Caco-2 (cell line): ENCODE data around the gene DAB2IP. TPM values are rescaled to one million over a fixed set of nuclear protein-coding genes. Genes with fewer than 3 reads are reported as not detected.

Source experiments
- BruUV-seq: library from RNA; stranded (reverse); fragments of 400-500 nt; replicated peaks from 2 replicates; lab custom pipeline; 2021; lab: Mats Ljungman, UMichigan
- CTCF ChIA-PET: fragments of 300-600 bp; sonication (Branson Sonifier 250); formaldehyde crosslinking; loops from one replicate; lab custom pipeline; 2022; ENCODE audit warnings: antibody characterized with exemption; lab: Charles Lee
- POLR2A ChIA-PET: fragments of 300-600 bp; sonication (Branson Sonifier 250); formaldehyde crosslinking; loops from one replicate; lab custom pipeline; 2022; ENCODE audit warnings: antibody characterized with exemption; lab: Charles Lee
- DNase-seq, 2 experiments: peaks; one replicate each; pipeline versions ENCODE4 v3.0.0 to v3.0.0-alpha.2; 2020 to 2022
- H3K27me3 ChIP-seq: replicated peaks from 2 replicates; pipeline ENCODE4 v1.6.0; 2011; ENCODE audit warnings: low read length; ENCODE audit not compliant: control insufficient read depth, insufficient read depth
- H3K36me3 ChIP-seq: 2 replicates; pipeline ENCODE4 v1.5.1; 2011; ENCODE audit warnings: low read length; ENCODE audit not compliant: control insufficient read depth, insufficient read depth
- H3K4me1 ChIP-seq: fragments of 250-450 bp; sonication (Bioruptor Pico); 2 replicates; pipeline ENCODE4 v1.5.1; 2020; ENCODE audit warnings: mild to moderate bottlenecking
- H3K4me3 ChIP-seq: 2 replicates; pipeline ENCODE4 v1.5.1; 2011; ENCODE audit warnings: low read depth, mild to moderate bottlenecking, control low read depth, low read length
- H3K9me3 ChIP-seq: fragments of 250-450 bp; sonication (Bioruptor Pico); 2 replicates; pipeline ENCODE4 v1.5.1; 2020; ENCODE audit warnings: mild to moderate bottlenecking, moderate library complexity
- H3K27ac Mint-ChIP-seq: one replicate; pipeline ENCODE4 v1.8.0; 2022; ENCODE audit warnings: mixed read lengths; ENCODE audit not compliant: unreplicated experiment
- H3K27me3 Mint-ChIP-seq: one replicate; pipeline ENCODE4 v1.8.0; 2022; ENCODE audit warnings: mixed read lengths; ENCODE audit not compliant: insufficient read depth, unreplicated experiment
- H3K36me3 Mint-ChIP-seq: one replicate; pipeline ENCODE4 v1.8.0; 2022; ENCODE audit warnings: mild to moderate bottlenecking, mixed read lengths; ENCODE audit not compliant: insufficient read depth, unreplicated experiment
- H3K4me1 Mint-ChIP-seq: one replicate; pipeline ENCODE4 v1.8.0; 2022; ENCODE audit warnings: low read depth, mixed read lengths; ENCODE audit not compliant: unreplicated experiment
- H3K4me3 Mint-ChIP-seq: one replicate; pipeline ENCODE4 v1.8.0; 2022; ENCODE audit warnings: mild to moderate bottlenecking, moderate library complexity, mixed read lengths; ENCODE audit not compliant: unreplicated experiment
- H3K9me3 Mint-ChIP-seq: one replicate; pipeline ENCODE4 v1.8.0; 2022; ENCODE audit warnings: mixed read lengths; ENCODE audit not compliant: unreplicated experiment
- intact Hi-C: fragments of 100-400 bp; cut with micrococcal nuclease; formaldehyde crosslinking; loops from one replicate; pipeline ENCODE4 v1.10.0; 2022; ENCODE audit not compliant: unreplicated experiment
- total RNA-seq: library from RNA; stranded (reverse); gene quantifications from 2 replicates; pipeline ENCODE4 v1.2.3, GENCODE V29; 2022
- TF ChIP-seq, protein P1 (sequence below), 2 experiments: fragments of 200-600 bp in 1 of 2; IDR thresholded peaks; 1 replicate in 1 of 2; 2 replicates in 1 of 2; pipeline versions ENCODE4 v1.5.1 to v1.8.0; 2011 to 2022; ENCODE audit warnings: antibody characterized with exemption in 1 of 2, control low read depth in 1 of 2, inconsistent platforms in 1 of 2, low read depth in 1 of 2, low read length in 1 of 2, mild to moderate bottlenecking in 1 of 2, moderate library complexity in 1 of 2; ENCODE audit not compliant: insufficient read depth in 1 of 2, severe bottlenecking in 1 of 2, unreplicated experiment in 1 of 2

The DAB2IP gene
- total RNA-seq, 1 experiment from 2014 or later = 26.0 TPM

DNA sequence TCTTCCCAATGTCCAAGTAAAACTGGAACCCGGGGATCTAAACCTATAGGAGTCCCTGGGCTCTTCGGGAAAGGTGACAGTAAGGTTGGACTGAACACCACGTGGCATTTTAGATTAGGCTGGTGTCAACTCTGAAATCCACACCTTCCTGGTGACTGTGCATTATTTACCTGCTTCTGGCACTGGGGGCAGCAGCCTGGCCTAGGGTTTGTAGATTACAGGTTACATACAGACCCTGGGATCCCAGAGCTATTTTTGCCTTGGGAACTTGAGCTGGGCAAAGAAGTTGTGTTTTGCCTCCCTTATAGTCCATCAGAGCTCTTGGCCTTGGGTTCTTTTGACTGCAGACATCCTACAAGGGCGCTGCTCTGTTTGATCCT is 173.2 kb downstream of the DAB2IP start:
- Histone ChIP-seq H3K36me3 (no peaks in the 10 kb centered on the region), H3K4me1 (no peaks in the 10 kb centered on the region; the same call in 1 of the 2 replicates), H3K4me3 (no peak overlapping the region), H3K27me3 (no peaks in the 10 kb centered on the region; the same call in 1 of the 2 replicates), H3K9me3 (no peaks in the 10 kb centered on the region)
- Mint-ChIP-seq H3K9me3 (no peaks in the 10 kb centered on the region), H3K27ac (no peak overlapping the region), H3K27me3 (no peaks in the 10 kb centered on the region), H3K36me3 (no peaks in the 10 kb centered on the region), H3K4me3 (no peak overlapping the region), H3K4me1 (no peaks in the 10 kb centered on the region)
- ChIA-PET POLR2A (no interaction called here), CTCF (no interaction called here)
- BruUV-seq = no TSS peak
- TF ChIP-seq, protein P1, sequence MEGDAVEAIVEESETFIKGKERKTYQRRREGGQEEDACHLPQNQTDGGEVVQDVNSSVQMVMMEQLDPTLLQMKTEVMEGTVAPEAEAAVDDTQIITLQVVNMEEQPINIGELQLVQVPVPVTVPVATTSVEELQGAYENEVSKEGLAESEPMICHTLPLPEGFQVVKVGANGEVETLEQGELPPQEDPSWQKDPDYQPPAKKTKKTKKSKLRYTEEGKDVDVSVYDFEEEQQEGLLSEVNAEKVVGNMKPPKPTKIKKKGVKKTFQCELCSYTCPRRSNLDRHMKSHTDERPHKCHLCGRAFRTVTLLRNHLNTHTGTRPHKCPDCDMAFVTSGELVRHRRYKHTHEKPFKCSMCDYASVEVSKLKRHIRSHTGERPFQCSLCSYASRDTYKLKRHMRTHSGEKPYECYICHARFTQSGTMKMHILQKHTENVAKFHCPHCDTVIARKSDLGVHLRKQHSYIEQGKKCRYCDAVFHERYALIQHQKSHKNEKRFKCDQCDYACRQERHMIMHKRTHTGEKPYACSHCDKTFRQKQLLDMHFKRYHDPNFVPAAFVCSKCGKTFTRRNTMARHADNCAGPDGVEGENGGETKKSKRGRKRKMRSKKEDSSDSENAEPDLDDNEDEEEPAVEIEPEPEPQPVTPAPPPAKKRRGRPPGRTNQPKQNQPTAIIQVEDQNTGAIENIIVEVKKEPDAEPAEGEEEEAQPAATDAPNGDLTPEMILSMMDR (IDR thresholded peaks at IDR 0.05; ENCODE audit: insufficient read depth in 1 of 2, low read depth in 1 of 2, low read length in 1 of 2, severe bottlenecking in 1 of 2, unreplicated experiment in 1 of 2) = no peak
- intact Hi-C loops = no loop called here
- DNase-seq = peak in 1 of 2 experiments; percentile 16

DNA sequence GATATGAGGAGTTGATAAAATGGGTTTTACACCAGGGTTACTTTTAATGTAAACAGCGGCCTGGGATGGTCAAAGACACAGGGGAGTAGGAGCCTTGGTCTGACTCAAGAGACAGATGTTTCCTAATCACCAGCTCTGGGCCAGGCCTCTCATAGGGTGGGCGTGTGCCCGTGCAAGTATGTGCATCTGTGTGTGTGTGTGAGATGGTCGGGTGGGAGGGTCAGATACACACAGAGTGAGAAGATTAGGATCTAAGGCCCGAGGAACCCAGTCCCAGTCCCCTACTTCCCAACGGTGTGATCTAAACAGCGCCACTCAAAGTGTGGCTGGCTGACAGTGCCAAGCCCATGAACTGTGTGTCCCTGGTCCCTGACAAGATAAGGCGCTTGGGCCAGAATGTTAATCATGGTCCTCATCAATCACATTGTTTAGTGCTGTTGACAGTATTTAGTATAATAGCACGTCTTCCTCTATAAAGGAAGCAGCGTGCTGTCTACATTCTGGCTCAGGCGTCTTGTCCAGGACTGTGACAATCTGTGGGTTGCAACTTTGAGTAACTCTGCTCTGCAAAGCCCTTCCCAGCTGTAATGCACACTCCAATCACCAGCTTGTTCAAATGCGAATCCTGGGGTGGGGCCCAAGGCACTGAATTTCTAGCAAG is 173.7 kb downstream of the DAB2IP start:
- no peaks in the 10 kb centered on the region for H3K36me3 Mint-ChIP-seq
- H3K9me3 Mint-ChIP-seq = no peaks in the 10 kb centered on the region
- ChIA-PET CTCF (no interaction called here), POLR2A (no interaction called here)
- intact Hi-C loops = no loop called here
- Histone ChIP-seq H3K4me1 (no peaks in the 10 kb centered on the region; the same call in 1 of the 2 replicates), H3K27me3 (no peaks in the 10 kb centered on the region; the same call in 1 of the 2 replicates), H3K9me3 (no peaks in the 10 kb centered on the region), H3K36me3 (no peaks in the 10 kb centered on the region), H3K4me3 (no peak overlapping the region)
- H3K4me3 Mint-ChIP-seq = no peak overlapping the region
- no peaks in the 10 kb centered on the region for H3K4me1 Mint-ChIP-seq
- no peak overlapping the region for H3K27ac Mint-ChIP-seq
- H3K27me3 Mint-ChIP-seq = no peaks in the 10 kb centered on the region
- no TSS peak for BruUV-seq
- no peak for DNase-seq
- TF ChIP-seq, protein P1 (IDR thresholded peaks at IDR 0.05; ENCODE audit: insufficient read depth in 1 of 2, low read depth in 1 of 2, low read length in 1 of 2, severe bottlenecking in 1 of 2, unreplicated experiment in 1 of 2) = no peak

DNA sequence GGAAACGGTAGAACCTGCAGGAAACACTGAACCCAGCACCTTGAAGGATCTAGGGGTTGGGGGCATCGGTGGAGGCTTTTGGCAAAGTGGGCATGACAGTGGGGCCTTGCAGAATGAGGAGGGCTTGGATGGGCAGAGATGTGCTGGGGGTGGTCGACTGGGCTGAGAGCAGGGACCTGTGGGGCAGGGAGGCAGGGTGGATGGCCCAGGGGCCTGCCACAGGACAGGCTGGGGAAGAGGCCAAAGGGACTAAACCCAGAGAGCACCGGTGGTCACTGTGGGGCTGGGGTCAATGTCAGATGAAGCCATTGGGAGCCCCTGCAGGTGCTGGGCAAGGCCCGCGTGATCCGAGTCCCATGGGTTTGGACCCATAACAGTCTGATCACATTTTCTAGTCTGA is 175.3 kb downstream of the DAB2IP start:
- H3K27ac Mint-ChIP-seq = no peak overlapping the region
- intact Hi-C loops = no loop called here
- H3K9me3 Mint-ChIP-seq = no peaks in the 10 kb centered on the region
- H3K4me3 Mint-ChIP-seq = no peak overlapping the region
- TF ChIP-seq, protein P1 (IDR thresholded peaks at IDR 0.05; ENCODE audit: insufficient read depth in 1 of 2, low read depth in 1 of 2, low read length in 1 of 2, severe bottlenecking in 1 of 2, unreplicated experiment in 1 of 2) = no peak
- H3K4me1 ChIP-seq = no peaks in the 10 kb centered on the region; the same call in 1 of the 2 replicates
- no peaks in the 10 kb centered on the region for H3K27me3 Mint-ChIP-seq
- BruUV-seq = no TSS peak
- POLR2A ChIA-PET = no interaction called here
- no peak overlapping the region for H3K4me3 ChIP-seq
- H3K27me3 ChIP-seq = no peaks in the 10 kb centered on the region; the same call in 1 of the 2 replicates
- CTCF ChIA-PET = no interaction called here
- no peaks in the 10 kb centered on the region for H3K36me3 Mint-ChIP-seq
- no peak for DNase-seq
- no peaks in the 10 kb centered on the region for H3K4me1 Mint-ChIP-seq
- H3K9me3 ChIP-seq = no peaks in the 10 kb centered on the region
- no peaks in the 10 kb centered on the region for H3K36me3 ChIP-seq
